ENCODE results near the gene CGNL1.

The CGNL1 gene

GRCh38 chr15:57386976-57387375 lies 10.7 kb downstream of the CGNL1 start:
- TF ChIP-seq SIN3A (IDR thresholded peaks at IDR 0.05; ENCODE audit: borderline replicate concordance, insufficient read depth, low read length) (no peak), POLR2AphosphoS5 (IDR thresholded peaks at IDR 0.05; ENCODE audit: low read depth, low read length) (no peak), REST (IDR thresholded peaks at IDR 0.05; ENCODE audit: insufficient read depth in 1 of 2, low read depth in 2 of 2, low read length in 2 of 2) (no peak), FOXP2 (optimal IDR thresholded peaks at IDR 0.05; ENCODE audit: borderline replicate concordance, extremely low read depth, extremely low read length, insufficient read depth) (no peak), TAF1 (IDR thresholded peaks at IDR 0.05; ENCODE audit: borderline replicate concordance, insufficient read depth, low read length) (no peak)

GRCh38 chr15:57387564-57388076 lies 11.3 kb downstream of the CGNL1 start:
- TF ChIP-seq REST (IDR thresholded peaks at IDR 0.05; ENCODE audit: insufficient read depth in 1 of 2, low read depth in 2 of 2, low read length in 2 of 2) (no peak), FOXP2 (optimal IDR thresholded peaks at IDR 0.05; ENCODE audit: borderline replicate concordance, extremely low read depth, extremely low read length, insufficient read depth) (no peak), POLR2AphosphoS5 (IDR thresholded peaks at IDR 0.05; ENCODE audit: low read depth, low read length) (no peak), SIN3A (IDR thresholded peaks at IDR 0.05; ENCODE audit: borderline replicate concordance, insufficient read depth, low read length) (no peak), TAF1 (IDR thresholded peaks at IDR 0.05; ENCODE audit: borderline replicate concordance, insufficient read depth, low read length) (no peak)

- no peak for TF ChIP-seq REST (IDR thresholded peaks at IDR 0.05; ENCODE audit: insufficient read depth in 1 of 2, low read depth in 2 of 2, low read length in 2 of 2)
- TF ChIP-seq SIN3A (IDR thresholded peaks at IDR 0.05; ENCODE audit: borderline replicate concordance, insufficient read depth, low read length) = no peak
- TF ChIP-seq FOXP2 (optimal IDR thresholded peaks at IDR 0.05; ENCODE audit: borderline replicate concordance, extremely low read depth, extremely low read length, insufficient read depth) = no peak
- TF ChIP-seq TAF1 (IDR thresholded peaks at IDR 0.05; ENCODE audit: borderline replicate concordance, insufficient read depth, low read length) = no peak
- TF ChIP-seq POLR2AphosphoS5 (IDR thresholded peaks at IDR 0.05; ENCODE audit: low read depth, low read length) = no peak
These were observed 12.2 kb downstream of the CGNL1 start for GRCh38 chr15:57388464-57388863.

GRCh38 chr15:57389991-57390390 lies 13.7 kb downstream of the CGNL1 start:
- TF ChIP-seq SIN3A (IDR thresholded peaks at IDR 0.05; ENCODE audit: borderline replicate concordance, insufficient read depth, low read length) = no peak
- no peak for TF ChIP-seq POLR2AphosphoS5 (IDR thresholded peaks at IDR 0.05; ENCODE audit: low read depth, low read length)
- TF ChIP-seq TAF1 (IDR thresholded peaks at IDR 0.05; ENCODE audit: borderline replicate concordance, insufficient read depth, low read length) = no peak
- TF ChIP-seq FOXP2 (optimal IDR thresholded peaks at IDR 0.05; ENCODE audit: borderline replicate concordance, extremely low read depth, extremely low read length, insufficient read depth) = no peak
- no peak for TF ChIP-seq REST (IDR thresholded peaks at IDR 0.05; ENCODE audit: insufficient read depth in 1 of 2, low read depth in 2 of 2, low read length in 2 of 2)

GRCh38 chr15:57390583-57390982 lies 14.3 kb downstream of the CGNL1 start:
- TF ChIP-seq SIN3A (IDR thresholded peaks at IDR 0.05; ENCODE audit: borderline replicate concordance, insufficient read depth, low read length) (no peak), TAF1 (IDR thresholded peaks at IDR 0.05; ENCODE audit: borderline replicate concordance, insufficient read depth, low read length) (no peak), POLR2AphosphoS5 (IDR thresholded peaks at IDR 0.05; ENCODE audit: low read depth, low read length) (no peak)
